Erythroblast (primary cell): Measurements from ENCODE around the gene MINPP1.
A peak's percentile ranks its signal among the peaks of the same experiment; 100 is the strongest.

ENCODE experiments used
- GATA1 ChIP-seq: IDR thresholded peaks from 2 replicates; pipeline ENCODE4 v1.6.1; 2011; ENCODE audit warnings: low read depth, mild to moderate bottlenecking, control low read depth, low read length, moderate library complexity
- POLR2A ChIP-seq: IDR thresholded peaks from 2 replicates; pipeline ENCODE4 v1.6.1; 2011; ENCODE audit warnings: mild to moderate bottlenecking, low read length

DNA sequence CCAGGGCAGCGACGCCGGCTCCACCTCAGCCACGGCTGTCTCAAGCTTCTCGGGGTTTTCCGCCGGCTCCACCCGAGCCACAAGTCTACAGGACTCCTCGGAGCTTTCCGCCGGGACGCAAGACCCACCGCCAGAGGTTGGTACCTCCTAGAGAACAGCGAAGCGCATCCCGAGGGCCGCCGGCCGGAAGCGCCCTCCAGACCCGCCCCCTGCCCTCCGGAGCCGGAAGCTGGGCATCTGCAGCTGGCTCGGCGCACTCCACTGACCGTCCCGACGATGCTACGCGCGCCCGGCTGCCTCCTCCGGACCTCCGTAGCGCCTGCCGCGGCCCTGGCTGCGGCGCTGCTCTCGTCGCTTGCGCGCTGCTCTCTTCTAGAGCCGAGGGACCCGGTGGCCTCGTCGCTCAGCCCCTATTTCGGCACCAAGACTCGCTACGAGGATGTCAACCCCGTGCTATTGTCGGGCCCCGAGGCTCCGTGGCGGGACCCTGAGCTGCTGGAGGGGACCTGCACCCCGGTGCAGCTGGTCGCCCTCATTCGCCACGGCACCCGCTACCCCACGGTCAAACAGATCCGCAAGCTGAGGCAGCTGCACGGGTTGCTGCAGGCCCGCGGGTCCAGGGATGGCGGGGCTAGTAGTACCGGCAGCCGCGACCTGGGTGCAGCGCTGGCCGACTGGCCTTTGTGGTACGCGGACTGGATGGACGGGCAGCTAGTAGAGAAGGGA, at the start of gene MINPP1:
- peak; percentile 98 for TF ChIP-seq POLR2A
- no peak for TF ChIP-seq GATA1
